Measurements from ENCODE around the gene CACTIN. TPM values are rescaled to one million over a fixed set of nuclear protein-coding genes. Genes with fewer than 3 reads are reported as not detected.

Gene CACTIN
- total RNA-seq, 1 experiment from 2014 or later, result 18.6 TPM

DNA sequence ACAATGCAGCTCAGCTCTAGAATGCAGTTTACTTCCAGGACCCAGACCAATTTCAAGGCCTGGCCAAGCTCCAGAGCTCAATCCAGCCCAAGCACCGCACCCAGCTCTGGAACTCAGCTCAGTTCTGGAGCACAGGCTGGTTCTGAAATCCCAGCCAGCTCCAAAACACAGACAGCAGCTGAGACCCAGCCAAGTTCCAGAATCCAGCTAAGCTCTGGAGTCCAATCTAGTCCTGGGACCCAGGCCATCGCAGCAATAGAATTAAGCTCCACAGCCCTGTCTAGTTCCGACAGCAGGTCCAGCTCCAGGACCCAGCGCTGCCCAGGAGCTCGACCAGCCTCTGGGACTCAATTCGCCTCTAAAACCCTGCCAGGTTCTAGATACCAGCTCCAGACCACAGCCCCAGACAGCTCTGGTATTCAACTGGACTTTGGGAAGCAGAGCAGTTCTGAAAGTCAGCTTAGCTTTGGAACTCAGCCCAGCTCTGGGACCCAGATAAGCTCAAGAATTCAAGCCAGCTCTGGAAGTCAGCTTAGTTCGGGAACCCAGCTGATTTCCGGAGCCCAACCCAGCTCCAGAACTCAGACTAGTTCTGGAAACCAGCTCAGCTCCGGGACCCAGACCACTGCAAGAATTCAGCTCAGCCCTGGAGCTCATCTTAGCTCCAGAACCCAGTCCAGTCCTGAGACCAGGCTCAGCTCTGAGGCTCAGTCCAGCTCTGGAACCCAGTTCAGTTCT is 34.5 kb downstream of the CACTIN start:
- Histone ChIP-seq H4K20me1 (ENCODE audit: insufficient read depth) (no peaks in the 10 kb centered on the region), H3K27ac (no peak overlapping the region), H3K4me2 (no peak overlapping the region), H2AFZ (no peak overlapping the region), H3K79me2 (ENCODE audit: low read depth) (no peaks in the 10 kb centered on the region), H3F3A (ENCODE audit: insufficient read depth, low read depth) (peaks cover 3% of the 10 kb centered on the region; the same call in 1 of the 2 replicates), H3K4me1 (replicated peaks; ENCODE audit: insufficient read depth) (no peaks in the 10 kb centered on the region), H3K4me3 (no peak overlapping the region), H3K27me3 (ENCODE audit: insufficient read depth, low read depth) (peaks cover 13% of the 10 kb centered on the region; the same call in 1 of the 2 replicates), H3K9me2 (ENCODE audit: insufficient read depth) (no peaks in the 10 kb centered on the region), H3K9me3 (ENCODE audit: insufficient read depth, low read depth) (no peaks in the 10 kb centered on the region), H3K36me3 (ENCODE audit: low read depth) (no peaks in the 10 kb centered on the region)
- ChIA-PET CTCF (no interaction called here), POLR2A (ENCODE audit: unreplicated experiment) (no interaction called here)
- intact Hi-C loops (cut with micrococcal nuclease; ENCODE audit: unreplicated experiment), result no loop called here
- no TSS peak for BruUV-seq (replicated peaks)
- no peak for TF ChIP-seq EZH2 (IDR thresholded peaks at IDR 0.05; ENCODE audit: low read depth)
- TF ChIP-seq, protein P1, sequence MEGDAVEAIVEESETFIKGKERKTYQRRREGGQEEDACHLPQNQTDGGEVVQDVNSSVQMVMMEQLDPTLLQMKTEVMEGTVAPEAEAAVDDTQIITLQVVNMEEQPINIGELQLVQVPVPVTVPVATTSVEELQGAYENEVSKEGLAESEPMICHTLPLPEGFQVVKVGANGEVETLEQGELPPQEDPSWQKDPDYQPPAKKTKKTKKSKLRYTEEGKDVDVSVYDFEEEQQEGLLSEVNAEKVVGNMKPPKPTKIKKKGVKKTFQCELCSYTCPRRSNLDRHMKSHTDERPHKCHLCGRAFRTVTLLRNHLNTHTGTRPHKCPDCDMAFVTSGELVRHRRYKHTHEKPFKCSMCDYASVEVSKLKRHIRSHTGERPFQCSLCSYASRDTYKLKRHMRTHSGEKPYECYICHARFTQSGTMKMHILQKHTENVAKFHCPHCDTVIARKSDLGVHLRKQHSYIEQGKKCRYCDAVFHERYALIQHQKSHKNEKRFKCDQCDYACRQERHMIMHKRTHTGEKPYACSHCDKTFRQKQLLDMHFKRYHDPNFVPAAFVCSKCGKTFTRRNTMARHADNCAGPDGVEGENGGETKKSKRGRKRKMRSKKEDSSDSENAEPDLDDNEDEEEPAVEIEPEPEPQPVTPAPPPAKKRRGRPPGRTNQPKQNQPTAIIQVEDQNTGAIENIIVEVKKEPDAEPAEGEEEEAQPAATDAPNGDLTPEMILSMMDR (conservative IDR thresholded peaks at IDR 0.05), result no peak
- no peak for DNase-seq

DNA sequence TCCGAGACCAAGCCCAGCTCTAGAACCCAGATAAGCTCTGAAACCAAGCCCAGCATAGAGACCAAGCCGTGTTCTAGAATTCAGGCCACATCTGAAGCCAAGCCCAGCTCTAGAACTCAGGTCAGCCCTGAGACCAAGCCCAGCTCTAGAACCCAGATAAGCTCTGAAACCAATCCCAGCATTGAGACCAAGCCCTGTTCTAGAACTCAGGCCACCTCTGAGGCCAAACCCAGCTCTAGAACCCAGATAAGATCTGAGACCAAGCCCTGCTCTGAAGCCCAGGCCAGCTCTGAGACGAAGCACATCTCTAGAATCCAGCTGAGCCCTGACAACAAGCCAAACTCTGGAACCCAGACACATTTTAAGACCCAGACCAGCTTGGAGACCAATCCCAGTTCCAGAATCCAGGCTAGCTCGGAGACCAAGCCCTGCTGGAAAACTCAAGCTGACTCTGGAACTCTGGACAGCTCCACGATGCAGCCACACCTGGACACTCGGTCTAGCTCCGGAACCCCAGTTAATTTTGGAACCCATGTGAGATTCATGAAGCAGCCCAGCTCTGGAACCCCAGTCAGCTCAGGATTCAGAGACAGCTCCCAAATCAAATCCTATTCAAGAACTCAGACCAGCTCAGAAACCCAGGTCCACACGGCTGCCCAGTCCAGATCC is 35.5 kb downstream of the CACTIN start:
- Histone ChIP-seq H3K4me2 (no peak overlapping the region), H3F3A (ENCODE audit: insufficient read depth, low read depth) (peaks cover 3% of the 10 kb centered on the region; the same call in 1 of the 2 replicates), H3K4me3 (no peak overlapping the region), H3K27me3 (ENCODE audit: insufficient read depth, low read depth) (peaks cover 13% of the 10 kb centered on the region; the same call in 1 of the 2 replicates), H3K4me1 (replicated peaks; ENCODE audit: insufficient read depth) (no peaks in the 10 kb centered on the region), H3K9me3 (ENCODE audit: insufficient read depth, low read depth) (no peaks in the 10 kb centered on the region), H2AFZ (no peak overlapping the region), H3K27ac (no peak overlapping the region), H4K20me1 (ENCODE audit: insufficient read depth) (no peaks in the 10 kb centered on the region), H3K79me2 (ENCODE audit: low read depth) (no peaks in the 10 kb centered on the region), H3K9me2 (ENCODE audit: insufficient read depth) (no peaks in the 10 kb centered on the region), H3K36me3 (ENCODE audit: low read depth) (no peaks in the 10 kb centered on the region)
- no TSS peak for BruUV-seq (replicated peaks)
- intact Hi-C loops (cut with micrococcal nuclease; ENCODE audit: unreplicated experiment), result no loop called here
- POLR2A ChIA-PET (ENCODE audit: unreplicated experiment), result no interaction called here
- no peak for DNase-seq
- CTCF ChIA-PET, result interaction anchor here (0.6 kb wide), 1 partner anchor 362 kb away, joined by 3 read pairs; no protein-coding TSS in a partner anchor
- no peak for TF ChIP-seq EZH2 (IDR thresholded peaks at IDR 0.05; ENCODE audit: low read depth)
- TF ChIP-seq, protein P1 (conservative IDR thresholded peaks at IDR 0.05), result no peak

DNA sequence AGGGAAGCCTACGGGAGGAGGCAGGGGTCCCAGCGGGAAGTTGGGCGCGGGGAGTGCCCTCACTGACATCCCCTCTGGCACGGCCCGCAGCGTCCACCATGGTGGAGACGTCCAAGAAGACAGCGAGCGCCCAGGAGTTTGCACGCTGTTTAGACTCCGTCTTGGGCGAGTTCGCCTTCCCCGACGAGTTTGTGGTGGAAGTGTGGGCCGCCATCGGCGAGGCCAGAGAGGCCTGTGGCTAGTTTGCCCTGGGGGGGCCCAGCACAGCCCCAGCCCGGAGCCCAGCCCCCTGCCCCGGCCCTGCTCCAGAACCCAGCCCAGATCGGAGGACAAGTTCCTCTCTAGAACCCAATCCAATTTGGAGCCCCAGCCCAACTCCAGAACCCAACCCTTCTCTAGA is 36.6 kb downstream of the CACTIN start:
- TF ChIP-seq EZH2 (IDR thresholded peaks at IDR 0.05; ENCODE audit: low read depth), result no peak
- TF ChIP-seq, protein P1 (conservative IDR thresholded peaks at IDR 0.05), result no peak
- Histone ChIP-seq H3K79me2 (ENCODE audit: low read depth) (no peaks in the 10 kb centered on the region), H3K4me2 (no peak overlapping the region), H3K36me3 (ENCODE audit: low read depth) (no peaks in the 10 kb centered on the region), H3K9me3 (ENCODE audit: insufficient read depth, low read depth) (no peaks in the 10 kb centered on the region), H3K27ac (no peak overlapping the region), H3K4me3 (no peak overlapping the region), H3F3A (ENCODE audit: insufficient read depth, low read depth) (peaks cover 3% of the 10 kb centered on the region; the same call in 1 of the 2 replicates), H4K20me1 (ENCODE audit: insufficient read depth) (no peaks in the 10 kb centered on the region), H2AFZ (no peak overlapping the region), H3K4me1 (replicated peaks; ENCODE audit: insufficient read depth) (no peaks in the 10 kb centered on the region), H3K27me3 (ENCODE audit: insufficient read depth, low read depth) (peaks cover 13% of the 10 kb centered on the region; the same call in 1 of the 2 replicates), H3K9me2 (ENCODE audit: insufficient read depth) (no peaks in the 10 kb centered on the region)
- DNase-seq, result no peak
- no TSS peak for BruUV-seq (replicated peaks)
- intact Hi-C loops (cut with micrococcal nuclease; ENCODE audit: unreplicated experiment), result no loop called here
- POLR2A ChIA-PET (ENCODE audit: unreplicated experiment), result no interaction called here
- CTCF ChIA-PET, result no interaction called here
